CD4-positive, CD25-positive, alpha-beta regulatory T cell (primary cell): Measurements from ENCODE around the gene FAM118B. TPM values are rescaled to one million over a fixed set of nuclear protein-coding genes. Genes with fewer than 3 reads are reported as not detected.
A peak's percentile ranks its signal among the peaks of the same experiment; 100 is the strongest.
"Not testable (repeated sequence)": the region's sequence is repeated elsewhere in the genome, so short reads cannot be mapped to it uniquely, and the experiment has no call there.

Experiments
- ATAC-seq, 2 donors: fragments of 150-1000 bp; cut with Tn5 transposase; one replicate each; pipeline ENCODE4 v1.10.0; 2021; ENCODE audit warnings: low read depth in 2 of 2, moderate number of reproducible peaks in 2 of 2, moderate library complexity in 1 of 2
- DNase-seq, 3 donors: peaks; one replicate each; pipeline versions ENCODE4 v3.0.0 to v3.0.0-alpha.2; 2012 to 2022; ENCODE audit warnings: mixed read lengths in 1 of 3
- H3K27ac ChIP-seq: one replicate; pipeline ENCODE4 v1.7.0; 2013; ENCODE audit warnings: mild to moderate bottlenecking, low read length; ENCODE audit not compliant: insufficient read depth, poor library complexity, severe bottlenecking
- H3K27me3 ChIP-seq: one replicate; pipeline ENCODE4 v1.7.0; 2013; ENCODE audit warnings: low read length; ENCODE audit not compliant: control insufficient read depth, insufficient read depth
- H3K36me3 ChIP-seq: one replicate; pipeline ENCODE4 v1.7.0; 2013; ENCODE audit warnings: mild to moderate bottlenecking, low read length, moderate library complexity; ENCODE audit not compliant: control insufficient read depth, insufficient read depth
- H3K4me1 ChIP-seq: 2 replicates; pipeline ENCODE4 v1.7.0; 2013; ENCODE audit warnings: mild to moderate bottlenecking, low read length; ENCODE audit not compliant: insufficient read depth, control insufficient read depth, poor library complexity, severe bottlenecking
- H3K4me3 ChIP-seq: one replicate; pipeline ENCODE4 v1.7.0; 2013; ENCODE audit warnings: low read depth, mild to moderate bottlenecking, low read length, moderate library complexity
- H3K9me3 ChIP-seq, 2 experiments: 1 replicate in 1 of 2; 2 replicates in 1 of 2; pipeline ENCODE4 v1.7.0; 2013; ENCODE audit warnings: low read length in 2 of 2, mild to moderate bottlenecking in 1 of 2, moderate library complexity in 1 of 2; ENCODE audit not compliant: control insufficient read depth in 2 of 2
- H3K27ac Mint-ChIP-seq, 3 donors: one replicate each; pipeline ENCODE4 v1.8.0; 2020 to 2022; ENCODE audit warnings: mild to moderate bottlenecking in 3 of 3, mixed read lengths in 3 of 3, moderate library complexity in 2 of 3
- H3K27me3 Mint-ChIP-seq: one replicate; pipeline ENCODE4 v1.8.0; 2022; ENCODE audit warnings: mild to moderate bottlenecking, mixed read lengths
- H3K36me3 Mint-ChIP-seq: one replicate; pipeline ENCODE4 v1.8.0; 2020; ENCODE audit warnings: mixed read lengths
- H3K4me1 Mint-ChIP-seq, 4 donors: one replicate each; pipeline ENCODE4 v1.8.0; 2020 to 2022; ENCODE audit warnings: mixed read lengths in 4 of 4, mild to moderate bottlenecking in 1 of 4
- H3K4me3 Mint-ChIP-seq, 4 donors: one replicate each; pipeline ENCODE4 v1.8.0; 2020 to 2022; ENCODE audit warnings: mild to moderate bottlenecking in 4 of 4, mixed read lengths in 4 of 4, moderate library complexity in 3 of 4
- H3K9me3 Mint-ChIP-seq, 7 donors: one replicate each; pipeline ENCODE4 v1.8.0; 2020 to 2022; ENCODE audit warnings: mixed read lengths in 7 of 7, mild to moderate bottlenecking in 3 of 7, moderate library complexity in 2 of 7
- polyA plus RNA-seq, 4 donors: library from polyadenylated mRNA; unstranded; fragments of 300-500 nt; fragmentation: Illumina TruSeq; gene quantifications; one replicate each; pipeline ENCODE4 v1.2.3, GENCODE V29; 2021
- total RNA-seq: library from RNA; stranded (reverse); gene quantifications from one replicate; pipeline ENCODE4 v1.2.3, GENCODE V29; 2022

The FAM118B gene
- total and polyA plus RNA-seq, 5 donors from 2014 or later = 4.4 to 17.0 (median 16.7) TPM

- H3K27me3 Mint-ChIP-seq, H3K9me3 Mint-ChIP-seq, H3K27me3 ChIP-seq, ATAC-seq, H3K27ac ChIP-seq, H3K4me3 ChIP-seq, DNase-seq, H3K27ac Mint-ChIP-seq, H3K9me3 ChIP-seq: not testable (repeated sequence)
- peaks cover 29% of the 10 kb centered on the region for H3K36me3 ChIP-seq
- Mint-ChIP-seq H3K4me3 (peak overlapping the region in 1 of 4 donors; percentile 56), H3K36me3 (peaks cover 32% of the 10 kb centered on the region), H3K4me1 (peaks cover 17 to 59% (median 41%) of the 10 kb centered on the region in 4 donors)
- H3K4me1 ChIP-seq = peaks cover 20% of the 10 kb centered on the region
Measured at GRCh38 chr11:126308771-126309170, 97.2 kb downstream of the FAM118B start.

GRCh38 chr11:126310200-126310991 is 98.8 kb downstream of the FAM118B start:
- DNase-seq (peak; percentile 24 to 60 (median 42)), ATAC-seq (peak in 1 of 2 donors; percentile 57)
- H3K36me3 Mint-ChIP-seq = peaks cover 41% of the 10 kb centered on the region
- Histone ChIP-seq H3K9me3 (no peaks in the 10 kb centered on the region), H3K27ac (no peak overlapping the region), H3K4me3 (no peak overlapping the region), H3K27me3 (no peaks in the 10 kb centered on the region), H3K36me3 (peaks cover 41% of the 10 kb centered on the region), H3K4me1 (peaks cover 9% of the 10 kb centered on the region)
- peak overlapping the region in 2 of 4 donors; percentile 29 to 30 for H3K4me3 Mint-ChIP-seq
- peaks cover 10 to 53% (median 36%) of the 10 kb centered on the region in 4 donors for H3K4me1 Mint-ChIP-seq
- H3K27me3 Mint-ChIP-seq = no peaks in the 10 kb centered on the region
- peaks cover 0 to 3% (median 0%) of the 10 kb centered on the region in 7 donors for H3K9me3 Mint-ChIP-seq
- H3K27ac Mint-ChIP-seq = peak overlapping the region; percentile 40 to 81 (median 51)

DNA sequence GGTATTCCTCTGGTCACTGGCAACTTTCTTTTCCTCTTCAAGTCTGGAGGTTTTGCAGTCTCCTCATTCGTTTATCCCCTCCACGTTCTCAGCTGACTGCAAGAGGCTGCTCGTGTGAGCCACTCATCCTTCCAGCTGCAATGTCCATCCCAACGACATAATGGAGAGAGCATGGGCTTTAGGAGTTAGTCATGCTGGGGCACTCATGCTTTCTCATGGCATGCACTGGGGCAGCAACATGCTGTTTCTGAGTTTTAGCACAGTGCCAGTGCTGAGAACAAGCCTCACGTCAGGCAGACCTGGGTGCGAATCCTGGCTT is 99.4 kb downstream of the FAM118B start:
- H3K36me3 Mint-ChIP-seq = peaks cover 44% of the 10 kb centered on the region
- no peaks in the 10 kb centered on the region for H3K27me3 Mint-ChIP-seq
- no peak overlapping the region for H3K27ac ChIP-seq
- H3K4me3 Mint-ChIP-seq = peak overlapping the region in 1 of 4 donors; percentile 30
- no peak for ATAC-seq
- peaks cover 7 to 47% (median 31%) of the 10 kb centered on the region in 4 donors for H3K4me1 Mint-ChIP-seq
- DNase-seq = no peak
- peak overlapping the region in 1 of 3 donors; percentile 43 for H3K27ac Mint-ChIP-seq
- H3K4me1 ChIP-seq = peaks cover 4% of the 10 kb centered on the region
- no peak overlapping the region for H3K4me3 ChIP-seq
- peaks cover 0 to 3% (median 0%) of the 10 kb centered on the region in 7 donors for H3K9me3 Mint-ChIP-seq
- no peaks in the 10 kb centered on the region for H3K9me3 ChIP-seq
- peaks cover 47% of the 10 kb centered on the region for H3K36me3 ChIP-seq
- no peaks in the 10 kb centered on the region for H3K27me3 ChIP-seq

DNA sequence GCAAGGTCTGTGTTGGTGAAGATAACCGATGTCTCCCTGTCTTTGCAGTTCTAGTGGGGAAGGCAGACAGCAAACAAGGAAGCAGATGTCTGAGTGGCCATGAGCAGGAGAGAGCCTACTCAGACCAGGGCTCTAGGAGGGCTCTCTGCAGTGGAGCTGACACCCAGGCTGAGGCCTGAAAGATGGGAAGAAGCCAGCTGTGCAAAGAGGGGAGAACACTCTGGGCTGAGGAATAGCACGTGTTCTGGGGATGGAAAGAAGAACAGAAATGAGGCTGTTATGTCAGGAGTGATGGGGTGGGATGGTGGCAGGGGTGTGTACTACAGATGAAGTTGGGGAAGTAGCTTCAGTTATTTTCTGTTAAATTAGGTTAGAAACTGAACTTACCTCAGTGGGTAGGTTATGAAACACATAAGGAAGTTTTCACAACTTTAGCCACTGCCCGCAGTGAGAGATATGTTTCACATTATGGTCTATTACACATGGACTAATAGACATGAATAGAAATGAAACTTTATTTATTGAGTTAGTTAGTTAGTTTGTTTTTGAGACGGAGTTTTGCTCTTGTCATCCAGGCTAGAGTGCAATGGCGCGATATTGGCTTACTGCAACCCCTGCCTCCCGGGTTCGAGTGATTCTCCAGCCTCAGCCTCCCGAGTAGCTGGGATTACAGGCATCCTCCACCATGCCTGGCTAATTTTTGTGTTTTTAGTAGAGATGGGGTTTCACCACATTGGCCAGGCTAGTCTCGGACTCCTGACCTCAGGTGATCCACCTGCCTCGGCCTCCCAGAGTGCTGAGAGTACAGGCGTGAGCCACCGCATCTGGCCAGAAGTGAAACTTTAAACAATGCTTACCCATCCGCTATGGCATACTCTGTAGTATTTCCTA is 100.1 kb downstream of the FAM118B start:
- Histone ChIP-seq H3K36me3 (peaks cover 45% of the 10 kb centered on the region), H3K9me3 (no peaks in the 10 kb centered on the region), H3K27me3 (no peaks in the 10 kb centered on the region), H3K4me1 (peaks cover 4% of the 10 kb centered on the region), H3K4me3 (no peak overlapping the region), H3K27ac (no peak overlapping the region)
- H3K36me3 Mint-ChIP-seq = peaks cover 50% of the 10 kb centered on the region
- H3K27ac Mint-ChIP-seq = peak overlapping the region in 1 of 3 donors; percentile 17
- ATAC-seq (no peak), DNase-seq (no peak)
- H3K27me3 Mint-ChIP-seq = no peaks in the 10 kb centered on the region
- no peak overlapping the region for H3K4me3 Mint-ChIP-seq
- H3K4me1 Mint-ChIP-seq = peaks cover 11 to 47% (median 33%) of the 10 kb centered on the region in 4 donors
- peaks cover 0 to 4% (median 2%) of the 10 kb centered on the region in 7 donors for H3K9me3 Mint-ChIP-seq

Other genes starting within 250 kb of the FAM118B start
- gene CDON, start 148.9 kb upstream of the FAM118B start, total RNA-seq = 2.1 TPM
- 1 to 10 TPM in 1 of 4 donors, under 1 TPM in 2, not detected in 1; 0.10 to 1.2 (median 0.55) TPM for gene CDON, start 148.9 kb upstream of the FAM118B start, polyA plus RNA-seq
- gene RPUSD4, start 132 bp upstream of the FAM118B start, total RNA-seq = 34.8 TPM
- gene RPUSD4, start 132 bp upstream of the FAM118B start, polyA plus RNA-seq = 10 to 100 TPM; 20.0 to 28.1 (median 24.7) TPM
- gene SRPRA, start 57.1 kb downstream of the FAM118B start, total RNA-seq = 182 TPM
- 100 to 1,000 TPM in 2 of 4 donors, 10 to 100 TPM in 2; 91.1 to 108 (median 97.2) TPM for gene SRPRA, start 57.1 kb downstream of the FAM118B start, polyA plus RNA-seq
- 33.3 TPM for gene FOXRED1, start 57.4 kb downstream of the FAM118B start, total RNA-seq
- 10 to 100 TPM; 13.9 to 20.8 (median 18.7) TPM for gene FOXRED1, start 57.4 kb downstream of the FAM118B start, polyA plus RNA-seq
- gene TIRAP, start 71.3 kb downstream of the FAM118B start, total RNA-seq = 15.5 TPM
- gene TIRAP, start 71.3 kb downstream of the FAM118B start, polyA plus RNA-seq = 10 to 100 TPM in 1 of 4 donors, 1 to 10 TPM in 3; 8.1 to 11.3 (median 8.9) TPM
- gene DCPS, start 92.3 kb downstream of the FAM118B start, total RNA-seq = 18.1 TPM
- 10 to 100 TPM; 42.3 to 57.6 (median 49.7) TPM for gene DCPS, start 92.3 kb downstream of the FAM118B start, polyA plus RNA-seq
- 4.7 TPM for gene ST3GAL4, start 143.9 kb downstream of the FAM118B start, total RNA-seq
- gene ST3GAL4, start 143.9 kb downstream of the FAM118B start, polyA plus RNA-seq = 1 to 10 TPM; 1.4 to 3.1 (median 2.3) TPM